Large intestine (tissue), 12 donors: ENCODE measurements around the gene RALA. TPM values are rescaled to one million over a fixed set of nuclear protein-coding genes. Genes with fewer than 3 reads are reported as not detected.

Source experiments
- DNase-seq, 2 donors: peaks; one replicate each; pipeline versions ENCODE4 v3.0.0 to v3.0.0-alpha.2; 2013
- H3K27ac ChIP-seq: one replicate; pipeline ENCODE4 v1.5.1; 2013; ENCODE audit warnings: low read length
- H3K27me3 ChIP-seq: 2 replicates; pipeline ENCODE4 v1.6.1; 2013; ENCODE audit warnings: low read length; ENCODE audit not compliant: control insufficient read depth, insufficient read depth
- H3K36me3 ChIP-seq: 2 replicates; pipeline ENCODE4 v1.6.1; 2013; ENCODE audit warnings: low read length; ENCODE audit not compliant: control insufficient read depth, insufficient read depth
- H3K4me1 ChIP-seq: one replicate; pipeline ENCODE4 v1.6.1; 2013; ENCODE audit warnings: low read length; ENCODE audit not compliant: control insufficient read depth, insufficient read depth
- H3K4me3 ChIP-seq: one replicate; pipeline ENCODE4 v1.5.1; 2013; ENCODE audit warnings: low read length
- H3K9me3 ChIP-seq: one replicate; pipeline ENCODE4 v1.6.1; 2013; ENCODE audit warnings: mild to moderate bottlenecking, low read depth, low read length, moderate library complexity; ENCODE audit not compliant: control insufficient read depth
- WGBS: methylation state at CpG from one replicate; pipeline ENCODE4 v1.1.5; 2013; ENCODE audit warnings: low lambda C conversion rate; ENCODE audit not compliant: insufficient coverage; 5-methylcytosine and 5-hydroxymethylcytosine counted together
- long read RNA-seq, 11 donors: transcript quantifications; one replicate each; lab custom pipeline, GENCODE V29; 2026
- polyA plus RNA-seq: library from polyadenylated mRNA; unstranded; fragments of 120-200 nt; gene quantifications from one replicate; pipeline ENCODE4 v1.2.1, GENCODE V29; 2013

The RALA gene, protein sequence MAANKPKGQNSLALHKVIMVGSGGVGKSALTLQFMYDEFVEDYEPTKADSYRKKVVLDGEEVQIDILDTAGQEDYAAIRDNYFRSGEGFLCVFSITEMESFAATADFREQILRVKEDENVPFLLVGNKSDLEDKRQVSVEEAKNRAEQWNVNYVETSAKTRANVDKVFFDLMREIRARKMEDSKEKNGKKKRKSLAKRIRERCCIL
- 38.7 TPM for polyA plus RNA-seq
- long read RNA-seq, donor 1, transcript RALA-201 (5 exons, 2,880 nt): major isoform, 16 of 36 reads
- long read RNA-seq, donor 1, partial matches to known transcripts: 20 of 36 reads
- long read RNA-seq, donor 1, other reads (novel, unspliced or antisense): 0 of 36 reads
- long read RNA-seq, donor 2, transcript RALA-201 (5 exons, 2,880 nt): major isoform, 36 of 85 reads
- long read RNA-seq, donor 2, partial matches to known transcripts: 49 of 85 reads
- long read RNA-seq, donor 2, other reads (novel, unspliced or antisense): 0 of 85 reads
- long read RNA-seq, donor 3, transcript RALA-201 (5 exons, 2,880 nt): major isoform, 33 of 75 reads
- long read RNA-seq, donor 3, partial matches to known transcripts: 41 of 75 reads
- long read RNA-seq, donor 3, other reads (novel, unspliced or antisense): 0 of 75 reads
- long read RNA-seq, donor 4, partial matches to known transcripts: 0 of 3 reads
- long read RNA-seq, donor 4, other reads (novel, unspliced or antisense): 0 of 3 reads
- long read RNA-seq, donor 5, transcript RALA-201 (5 exons, 2,880 nt): major isoform, 21 of 53 reads
- long read RNA-seq, donor 5, partial matches to known transcripts: 32 of 53 reads
- long read RNA-seq, donor 5, other reads (novel, unspliced or antisense): 0 of 53 reads
- long read RNA-seq, donor 6, transcript RALA-201 (5 exons, 2,880 nt): major isoform, 20 of 58 reads
- long read RNA-seq, donor 6, partial matches to known transcripts: 38 of 58 reads
- long read RNA-seq, donor 6, other reads (novel, unspliced or antisense): 0 of 58 reads
- long read RNA-seq, donor 7, transcript RALA-201 (5 exons, 2,880 nt): major isoform, 14 of 21 reads
- long read RNA-seq, donor 7, partial matches to known transcripts: 7 of 21 reads
- long read RNA-seq, donor 7, other reads (novel, unspliced or antisense): 0 of 21 reads
- long read RNA-seq, donor 8, transcript RALA-201 (5 exons, 2,880 nt): major isoform, 33 of 86 reads
- long read RNA-seq, donor 8, partial matches to known transcripts: 53 of 86 reads
- long read RNA-seq, donor 8, other reads (novel, unspliced or antisense): 0 of 86 reads
- long read RNA-seq, donor 9, transcript RALA-201 (5 exons, 2,880 nt): major isoform, 30 of 71 reads
- long read RNA-seq, donor 9, partial matches to known transcripts: 41 of 71 reads
- long read RNA-seq, donor 9, other reads (novel, unspliced or antisense): 0 of 71 reads
- long read RNA-seq, donor 10, transcript RALA-201 (5 exons, 2,880 nt): major isoform, 28 of 54 reads
- long read RNA-seq, donor 10, partial matches to known transcripts: 25 of 54 reads
- long read RNA-seq, donor 10, other reads (novel, unspliced or antisense): 0 of 54 reads
- long read RNA-seq, donor 11, transcript RALA-201 (5 exons, 2,880 nt): major isoform, 22 of 39 reads
- long read RNA-seq, donor 11, partial matches to known transcripts: 17 of 39 reads
- long read RNA-seq, donor 11, other reads (novel, unspliced or antisense): 0 of 39 reads

DNA sequence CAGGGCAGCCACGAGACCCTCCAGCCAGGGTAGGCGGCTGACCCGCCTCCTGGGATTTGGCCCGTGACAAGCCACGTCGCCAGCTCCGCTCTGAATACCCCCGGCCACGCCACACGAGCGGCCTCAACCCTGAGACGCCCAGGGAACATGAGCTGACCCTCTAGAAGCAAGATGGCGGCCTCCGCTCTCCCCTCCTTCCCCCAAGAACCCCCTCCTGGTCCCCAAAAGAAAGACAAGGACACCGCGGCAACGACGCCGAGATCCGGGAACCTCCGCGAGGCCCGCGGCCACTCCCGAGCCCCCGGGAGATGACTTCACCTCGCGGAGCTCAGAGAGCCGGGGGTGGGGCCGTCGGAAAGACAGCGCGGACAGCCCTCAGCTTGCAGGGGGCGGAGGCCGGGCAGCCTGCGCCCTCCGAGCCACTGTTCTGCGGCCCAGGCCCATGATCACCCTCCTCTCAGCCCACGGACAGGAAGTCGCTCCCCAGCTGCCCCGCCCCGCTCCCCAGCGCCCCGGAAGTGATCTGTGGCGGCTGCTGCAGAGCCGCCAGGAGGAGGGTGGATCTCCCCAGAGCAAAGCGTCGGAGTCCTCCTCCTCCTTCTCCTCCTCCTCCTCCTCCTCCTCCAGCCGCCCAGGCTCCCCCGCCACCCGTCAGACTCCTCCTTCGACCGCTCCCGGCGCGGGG, at the start of gene RALA:
RALA (plus strand) TSS at position 526 of the 685 bp plus-strand sequence. CDS start 63,096 bp downstream, outside the sequence.
- H3K4me1 ChIP-seq: peaks cover 10% of the 10 kb centered on the region
- DNase-seq: peak; percentile 90 to 96
- H3K36me3 ChIP-seq: no peaks in the 10 kb centered on the region
- no CpG with 5 or more reads among the region's 56 CpGs for WGBS
- peak within 1 kb of the TSS; percentile 92 for H3K27ac ChIP-seq
- H3K27me3 ChIP-seq: no peaks in the 10 kb centered on the region
- peak within 1 kb of the TSS; percentile 91 for H3K4me3 ChIP-seq
- no peaks in the 10 kb centered on the region for H3K9me3 ChIP-seq

DNA sequence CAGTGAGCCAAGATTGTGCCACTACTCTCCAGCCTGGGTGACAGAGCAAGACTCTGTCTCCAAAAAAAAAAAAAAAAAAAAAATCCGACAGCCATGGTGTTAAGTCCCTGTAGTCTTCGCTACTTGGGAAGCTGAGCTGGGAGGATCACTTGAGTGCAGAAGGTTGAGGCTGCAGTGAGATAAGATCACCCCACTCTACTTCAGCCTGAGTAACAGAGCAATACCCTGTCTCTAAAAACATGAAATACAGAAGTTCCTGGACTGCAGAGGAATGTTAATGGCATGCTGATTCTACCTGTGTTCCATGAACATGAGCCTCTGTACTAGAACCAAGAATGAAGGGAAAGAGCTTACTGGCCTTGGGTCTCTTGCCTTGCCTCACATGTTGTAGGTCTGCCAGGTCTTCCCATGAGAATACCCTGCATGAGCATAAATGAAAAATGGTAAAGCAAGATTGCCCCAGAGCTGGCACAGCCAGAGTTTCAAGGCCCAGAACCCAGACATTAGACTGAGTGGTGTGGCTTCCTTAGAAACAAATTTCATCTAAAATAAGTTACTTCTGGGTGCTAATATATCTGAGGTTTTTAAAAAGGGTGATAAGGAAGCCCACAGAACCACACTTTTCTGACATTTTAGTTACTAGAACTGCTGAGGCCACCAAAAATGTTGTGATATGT, 48.6 kb upstream of the RALA start:
- WGBS: no CpG with 5 or more reads among the region's 2 CpGs
- Histone ChIP-seq H3K27me3 (no peaks in the 10 kb centered on the region), H3K27ac (no peak overlapping the region), H3K4me3 (no peak overlapping the region), H3K9me3 (peaks cover 6% of the 10 kb centered on the region), H3K36me3 (peaks cover 28% of the 10 kb centered on the region), H3K4me1 (no peaks in the 10 kb centered on the region)
- DNase-seq: no peak

DNA sequence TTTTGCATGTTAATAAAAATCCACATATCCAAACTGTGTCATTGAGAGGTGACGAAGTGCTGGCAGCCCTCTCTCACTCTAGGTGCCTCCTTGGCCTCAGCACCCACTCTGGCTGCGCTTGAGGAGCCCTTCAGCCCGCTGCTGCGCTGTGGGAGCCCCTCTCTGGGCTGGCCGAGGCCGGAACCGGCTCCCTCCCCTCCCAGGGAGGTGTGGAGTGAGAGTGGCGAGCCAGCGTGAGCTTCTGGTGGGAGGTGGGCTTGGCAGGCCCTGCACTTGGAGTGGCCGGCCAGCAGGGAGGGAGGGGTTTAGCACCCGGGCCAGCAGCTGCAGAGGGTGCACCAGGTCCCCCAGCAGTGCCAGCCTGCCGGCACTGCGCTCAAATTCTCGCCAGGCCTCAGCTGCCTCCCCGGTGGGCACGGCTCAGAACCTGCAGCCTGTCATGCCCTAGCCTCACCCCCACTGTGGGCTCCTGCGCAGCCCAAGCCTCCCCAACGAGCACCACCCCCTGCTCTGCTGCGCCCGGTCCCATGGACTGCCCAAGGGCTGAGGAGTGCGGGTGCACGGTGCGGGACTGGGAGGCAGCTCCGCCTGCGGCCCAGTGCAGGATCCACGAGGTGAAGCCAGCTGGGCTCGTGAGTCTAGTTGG, 46.0 kb upstream of the RALA start:
- no CpG with 5 or more reads among the region's 27 CpGs for WGBS
- H3K9me3 ChIP-seq: peaks cover 6% of the 10 kb centered on the region

DNA sequence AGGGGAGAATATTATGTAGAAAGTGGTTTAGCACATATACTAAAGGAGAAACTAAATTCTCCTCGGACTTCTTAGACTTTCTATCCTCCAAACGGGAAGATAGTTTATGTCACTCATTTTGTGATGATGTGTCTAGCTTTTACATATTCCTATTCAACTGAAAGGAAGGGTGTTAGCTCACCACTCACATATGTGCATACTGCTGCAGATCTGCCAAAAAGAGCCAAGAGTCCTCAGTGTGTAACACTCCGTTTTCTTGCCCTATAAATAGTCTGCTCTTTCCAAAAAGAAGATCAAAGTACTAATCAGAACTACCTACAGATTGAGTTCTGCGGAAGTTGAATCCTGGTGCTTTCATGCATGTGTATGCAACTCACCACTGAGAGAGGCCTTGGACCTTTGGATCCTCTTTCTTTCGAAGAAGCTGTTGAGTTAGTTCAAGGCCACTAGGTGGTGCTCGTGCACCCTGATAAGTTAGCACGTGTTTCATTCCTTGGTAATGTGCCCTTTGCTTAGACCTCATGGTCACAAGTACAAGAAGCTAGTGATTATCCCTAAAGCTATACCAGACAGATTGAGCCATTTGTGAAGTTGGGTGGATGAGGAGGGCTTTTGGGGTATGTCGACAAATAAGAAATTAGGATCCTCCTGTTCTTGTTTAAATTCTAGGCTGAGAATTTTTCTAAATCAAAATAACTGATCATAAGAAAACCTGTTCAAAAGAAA, 43.1 kb upstream of the RALA start:
- WGBS: 0% methylated on average over 1 of the region's 8 CpGs
- H3K27ac ChIP-seq: peak overlapping the region; percentile 34
- H3K4me1 ChIP-seq: no peaks in the 10 kb centered on the region

More for the DNA sequence above, 46.0 kb upstream of the RALA start:
- peaks cover 14% of the 10 kb centered on the region for H3K36me3 ChIP-seq
- H3K27me3 ChIP-seq: no peaks in the 10 kb centered on the region
- no peak for DNase-seq
- no peaks in the 10 kb centered on the region for H3K4me1 ChIP-seq
- H3K27ac ChIP-seq: no peak overlapping the region
- no peak overlapping the region for H3K4me3 ChIP-seq

DNA sequence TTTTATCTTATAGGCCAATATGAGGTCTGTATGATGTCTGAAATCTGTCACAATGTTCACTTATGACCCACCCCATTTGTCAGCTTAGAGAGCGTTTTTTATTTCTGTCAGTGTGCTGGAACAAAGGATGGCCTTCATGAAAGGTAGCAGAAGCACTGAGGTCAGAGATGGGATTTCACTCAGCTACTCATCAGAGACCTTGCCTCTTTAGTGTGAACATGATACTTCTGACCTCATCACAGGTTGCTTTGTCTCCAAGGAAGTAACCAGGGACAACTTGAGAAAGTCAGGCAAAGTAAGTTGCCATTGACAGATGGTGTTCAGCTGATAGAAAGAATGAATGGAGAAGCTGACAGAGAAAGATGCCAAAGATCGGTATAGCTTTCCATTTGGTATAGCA, 40.8 kb upstream of the RALA start:
- no peak overlapping the region for H3K27ac ChIP-seq
- DNase-seq: no peak
- no peaks in the 10 kb centered on the region for H3K4me1 ChIP-seq
- peaks cover 6% of the 10 kb centered on the region for H3K36me3 ChIP-seq
- no CpG with 5 or more reads among the region's 2 CpGs for WGBS
- no peak overlapping the region for H3K4me3 ChIP-seq
- H3K27me3 ChIP-seq: no peaks in the 10 kb centered on the region
- H3K9me3 ChIP-seq: peaks cover under 1% of the 10 kb centered on the region

More for the DNA sequence above, 43.1 kb upstream of the RALA start:
- Histone ChIP-seq H3K4me3 (no peak overlapping the region), H3K27me3 (no peaks in the 10 kb centered on the region), H3K36me3 (peaks cover 6% of the 10 kb centered on the region), H3K9me3 (peaks cover 6% of the 10 kb centered on the region)
- DNase-seq: peak; percentile 95 to 96

DNA sequence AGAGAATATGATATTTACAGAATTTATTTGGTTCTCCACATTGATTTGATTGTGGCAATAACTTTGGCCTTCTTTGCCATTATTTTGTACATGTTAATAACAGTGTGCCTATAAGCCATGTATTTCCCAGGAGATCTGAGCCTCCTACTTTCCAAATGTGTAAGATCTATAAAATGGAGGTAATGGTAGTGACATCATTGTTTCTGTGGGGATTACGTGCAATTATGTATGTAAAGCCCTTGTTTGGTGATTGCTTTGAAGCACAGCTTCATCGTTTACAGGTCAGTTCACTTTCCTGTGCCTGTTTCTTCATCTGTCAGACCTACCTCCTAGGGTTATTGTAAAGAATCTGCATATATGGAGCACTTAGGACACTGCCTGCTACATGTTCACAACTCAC, 39.8 kb upstream of the RALA start:
- no peaks in the 10 kb centered on the region for H3K27me3 ChIP-seq
- H3K27ac ChIP-seq: no peak overlapping the region
- WGBS: 70% methylated on average over 2 of the region's 2 CpGs
- DNase-seq: no peak
- H3K4me1 ChIP-seq: no peaks in the 10 kb centered on the region
- H3K36me3 ChIP-seq: peaks cover 4% of the 10 kb centered on the region
- no peaks in the 10 kb centered on the region for H3K9me3 ChIP-seq
- H3K4me3 ChIP-seq: no peak overlapping the region

DNA sequence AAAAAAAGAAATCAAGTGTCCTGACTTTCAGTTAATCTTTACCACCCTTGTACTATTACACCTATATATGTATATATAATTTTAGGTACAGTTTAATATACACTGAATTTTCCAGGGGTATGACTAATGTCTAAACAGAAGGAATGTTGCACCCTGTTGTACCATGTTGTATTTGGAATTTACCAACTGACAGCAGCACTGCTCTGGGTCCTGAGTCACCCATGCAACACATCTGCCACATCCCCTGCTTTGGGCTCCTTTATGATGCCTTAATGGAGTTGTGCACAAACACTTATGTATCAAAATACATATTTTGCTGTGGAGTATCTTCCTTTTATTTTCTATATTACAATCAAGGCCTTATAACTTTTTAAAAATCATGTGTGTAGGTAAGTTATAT, 36.0 kb upstream of the RALA start:
- Histone ChIP-seq H3K27me3 (no peaks in the 10 kb centered on the region), H3K4me3 (no peak overlapping the region), H3K36me3 (no peaks in the 10 kb centered on the region), H3K27ac (no peak overlapping the region), H3K9me3 (no peaks in the 10 kb centered on the region), H3K4me1 (no peaks in the 10 kb centered on the region)
- no peak for DNase-seq

DNA sequence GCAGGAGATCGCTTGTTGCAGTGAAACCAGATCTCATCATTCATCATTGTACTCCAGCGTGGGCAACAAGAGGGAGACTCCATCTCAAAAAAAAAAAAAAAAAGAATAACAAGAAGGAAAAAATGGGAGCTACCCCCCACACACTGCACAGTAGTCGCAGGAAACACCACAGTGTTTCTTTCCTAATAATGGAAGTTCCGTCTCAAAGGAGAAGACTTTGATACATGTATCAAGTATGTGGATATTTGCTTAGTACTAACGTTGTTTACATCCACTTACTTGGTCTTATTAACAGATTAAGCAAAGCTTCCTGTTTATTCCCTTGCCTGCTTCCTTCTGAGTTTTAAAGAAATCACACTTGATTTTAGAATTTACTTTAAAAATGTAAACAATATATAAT, 35.0 kb upstream of the RALA start:
- Histone ChIP-seq H3K27ac (no peak overlapping the region), H3K4me3 (no peak overlapping the region), H3K9me3 (no peaks in the 10 kb centered on the region), H3K36me3 (no peaks in the 10 kb centered on the region), H3K27me3 (no peaks in the 10 kb centered on the region), H3K4me1 (no peaks in the 10 kb centered on the region)
- WGBS: 60% methylated on average over 2 of the region's 5 CpGs
- no peak for DNase-seq
